Measurements from ENCODE around the gene SPRR5.

- TF ChIP-seq POLR2A (IDR thresholded peaks at IDR 0.05; ENCODE audit: low read depth, low read length), result no peak
- TF ChIP-seq POLR2AphosphoS5 (IDR thresholded peaks at IDR 0.05; ENCODE audit: low read depth, low read length), result no peak
- no peak for TF ChIP-seq TAF1 (IDR thresholded peaks at IDR 0.05; ENCODE audit: low read depth, low read length)
- no peak for TF ChIP-seq POU2F2 (IDR thresholded peaks at IDR 0.05; ENCODE audit: low read depth, low read length)
- TF ChIP-seq SPI1 (IDR thresholded peaks at IDR 0.05; ENCODE audit: low read depth, low read length), result no peak
Measured at GRCh38 chr1:152983234-152983633, 36.2 kb downstream of the SPRR5 start.
